ENCODE measurements around the gene FANCI.

DNA sequence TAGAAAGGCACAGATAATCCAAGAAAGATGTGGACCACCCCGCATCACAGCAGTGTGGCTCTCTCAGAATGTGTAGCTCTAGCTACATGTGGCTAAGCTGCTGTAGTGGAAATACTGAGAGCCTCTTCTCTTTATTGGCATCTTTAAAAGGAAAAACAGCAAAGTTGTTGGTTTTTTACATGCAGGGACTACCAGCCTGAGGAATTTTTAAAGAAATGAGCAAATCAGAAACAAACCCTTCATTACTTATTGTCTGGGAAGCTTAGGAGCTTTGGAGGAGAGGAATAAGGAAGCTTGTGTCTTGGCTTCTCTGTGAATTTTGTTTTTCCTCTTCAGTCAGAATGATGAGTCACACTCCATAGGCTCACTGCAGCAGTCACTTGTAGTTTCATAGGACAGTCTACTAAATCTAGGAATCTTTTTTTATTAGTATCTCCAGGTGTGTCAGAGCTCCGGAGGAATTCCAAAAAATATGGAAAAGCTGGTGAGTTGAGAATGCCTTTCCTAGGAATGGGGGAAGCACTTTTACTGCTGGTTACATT, 63.3 kb downstream of the FANCI start:
- TF ChIP-seq ZNF274 (IDR thresholded peaks at IDR 0.05; ENCODE audit: low read depth, low read length), result no peak
- TF ChIP-seq YY1 (IDR thresholded peaks at IDR 0.05; ENCODE audit: insufficient read depth, insufficient read length), result no peak
- no peak for TF ChIP-seq SUZ12 (IDR thresholded peaks at IDR 0.05; ENCODE audit: extremely low read depth, insufficient read depth, insufficient read length)
